GM20000 (cell line): Measurements from ENCODE around the gene KLK1.

Experiments used
- DNase-seq: peaks from one replicate; pipeline ENCODE4 v3.0.0; 2012; ENCODE audit warnings: low spot score
- TF ChIP-seq, protein P1 (sequence below): IDR thresholded peaks from 2 replicates; pipeline ENCODE4 v1.5.1; 2012; ENCODE audit warnings: mild to moderate bottlenecking, control low read depth; ENCODE audit errors: extremely low read depth, missing control alignments

KLK1 gene

GRCh38 chr19:50820549-50821247 is 2.9 kb downstream of the KLK1 start:
- TF ChIP-seq, protein P1, sequence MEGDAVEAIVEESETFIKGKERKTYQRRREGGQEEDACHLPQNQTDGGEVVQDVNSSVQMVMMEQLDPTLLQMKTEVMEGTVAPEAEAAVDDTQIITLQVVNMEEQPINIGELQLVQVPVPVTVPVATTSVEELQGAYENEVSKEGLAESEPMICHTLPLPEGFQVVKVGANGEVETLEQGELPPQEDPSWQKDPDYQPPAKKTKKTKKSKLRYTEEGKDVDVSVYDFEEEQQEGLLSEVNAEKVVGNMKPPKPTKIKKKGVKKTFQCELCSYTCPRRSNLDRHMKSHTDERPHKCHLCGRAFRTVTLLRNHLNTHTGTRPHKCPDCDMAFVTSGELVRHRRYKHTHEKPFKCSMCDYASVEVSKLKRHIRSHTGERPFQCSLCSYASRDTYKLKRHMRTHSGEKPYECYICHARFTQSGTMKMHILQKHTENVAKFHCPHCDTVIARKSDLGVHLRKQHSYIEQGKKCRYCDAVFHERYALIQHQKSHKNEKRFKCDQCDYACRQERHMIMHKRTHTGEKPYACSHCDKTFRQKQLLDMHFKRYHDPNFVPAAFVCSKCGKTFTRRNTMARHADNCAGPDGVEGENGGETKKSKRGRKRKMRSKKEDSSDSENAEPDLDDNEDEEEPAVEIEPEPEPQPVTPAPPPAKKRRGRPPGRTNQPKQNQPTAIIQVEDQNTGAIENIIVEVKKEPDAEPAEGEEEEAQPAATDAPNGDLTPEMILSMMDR: no peak
- DNase-seq: peak; percentile 78

- TF ChIP-seq, protein P1: no peak
- no peak for DNase-seq
Observed at GRCh38 chr19:50820086-50820485, 3.5 kb downstream of the KLK1 start.

GRCh38 chr19:50819636-50820035 is 4.0 kb downstream of the KLK1 start:
- DNase-seq: no peak
- TF ChIP-seq, protein P1: no peak

- TF ChIP-seq, protein P1: no peak
- DNase-seq: no peak
Observed at GRCh38 chr19:50818859-50819472, 4.6 kb downstream of the KLK1 start.

DNA sequence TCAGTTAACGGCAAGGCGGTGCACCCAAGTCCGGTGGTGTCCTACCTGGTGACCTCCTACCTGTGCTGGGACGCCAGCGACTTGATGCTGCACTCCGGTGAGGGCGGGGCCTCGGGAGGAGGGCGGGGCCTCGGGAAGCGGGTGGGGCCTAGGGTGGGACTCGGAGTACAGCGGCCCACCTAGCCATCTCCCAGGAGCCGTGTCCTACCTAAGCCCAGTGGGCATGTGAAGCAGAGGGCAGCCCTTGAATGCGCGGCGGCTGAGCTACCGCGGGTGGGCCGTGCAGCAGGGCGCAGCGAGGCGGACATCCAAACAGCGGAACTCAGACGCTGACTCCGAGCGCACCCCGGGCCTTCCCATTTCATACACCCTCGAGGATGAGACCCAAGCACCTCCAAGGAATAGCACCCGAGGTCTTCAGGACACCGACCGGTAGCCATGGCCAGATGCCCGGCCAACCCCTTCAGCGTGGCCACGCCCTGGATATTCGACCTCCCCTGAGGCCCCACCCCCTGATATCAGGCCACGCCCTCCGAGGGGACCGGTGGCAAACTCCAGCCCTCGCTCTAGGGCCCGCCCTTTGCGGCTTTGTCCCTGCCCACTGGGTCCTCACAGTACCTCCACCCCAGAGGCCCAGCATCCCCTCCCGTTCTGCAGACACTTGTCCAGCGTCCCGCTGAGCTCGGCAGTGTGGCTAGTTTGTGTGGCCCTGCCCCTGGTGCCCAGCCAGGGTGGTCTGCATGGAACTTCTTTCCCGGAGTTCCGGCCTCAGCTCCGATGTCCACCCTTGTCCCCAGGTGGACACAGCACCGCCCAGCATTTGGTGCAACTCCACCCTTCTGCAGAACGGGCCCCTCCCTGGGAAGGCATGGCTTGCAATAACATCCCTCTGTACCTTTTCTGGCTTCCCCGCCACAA is 5.4 kb downstream of the KLK1 start:
- DNase-seq: peak; percentile 92
- TF ChIP-seq, protein P1: no peak

GRCh38 chr19:50815439-50815838 is 8.1 kb downstream of the KLK1 start:
- DNase-seq: no peak
- TF ChIP-seq, protein P1: no peak

DNA sequence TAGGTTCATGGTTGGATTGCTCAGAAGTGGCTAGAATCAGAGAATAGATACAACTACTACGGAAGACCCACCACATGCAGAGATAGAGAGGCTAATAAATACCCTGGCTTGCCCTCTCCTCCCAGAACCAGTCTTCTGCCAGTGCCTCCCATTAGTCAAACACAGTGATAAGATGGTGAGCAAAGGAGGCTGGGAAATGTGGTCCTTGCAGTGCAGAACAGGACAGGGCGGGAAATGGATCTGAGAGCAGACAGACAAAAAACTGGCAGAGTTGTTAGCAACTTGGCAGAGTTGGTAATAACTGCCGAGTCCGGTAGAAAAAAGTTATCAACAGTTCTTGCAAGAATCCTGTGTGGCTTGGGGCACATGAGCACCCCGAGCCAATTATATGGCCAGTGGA is 8.7 kb downstream of the KLK1 start:
- TF ChIP-seq, protein P1: no peak
- DNase-seq: no peak
